ENCODE measurements around the gene FYN. TPM values are rescaled to one million over a fixed set of nuclear protein-coding genes. Genes with fewer than 3 reads are reported as not detected.

The FYN gene
- polyA plus RNA-seq, 2 of the 4 experiments (the other 2 are of a cell fraction), result 3.5 to 3.7 TPM

DNA sequence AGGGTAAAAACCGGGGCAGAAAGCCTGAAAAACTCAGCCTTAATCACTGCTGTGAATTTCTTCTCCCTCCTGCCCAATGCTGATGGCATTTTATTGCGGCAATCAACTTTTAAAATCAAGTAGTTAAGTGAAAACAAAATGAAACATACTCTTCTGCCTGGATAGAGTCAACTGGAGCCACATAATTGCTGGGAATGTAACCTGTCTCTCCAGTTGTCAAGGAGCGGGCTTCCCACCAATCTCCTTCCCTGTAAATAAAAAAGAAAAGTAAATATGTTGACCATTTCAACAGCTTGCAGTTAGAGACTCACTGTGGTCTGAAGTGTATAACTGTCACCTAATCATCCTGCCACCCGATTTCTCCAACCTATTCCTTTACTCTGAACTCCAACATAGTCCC is 165.5 kb downstream of the FYN start:
- no peaks in the 10 kb centered on the region for H3K9me3 ChIP-seq
- DNase-seq (ENCODE audit: low read depth in 1 of 2, low spot score in 1 of 2) (no peak), FAIRE-seq (no peak), ATAC-seq (no peak)
- no peak overlapping the region for H3K4me3 ChIP-seq
- TF ChIP-seq, protein P1, sequence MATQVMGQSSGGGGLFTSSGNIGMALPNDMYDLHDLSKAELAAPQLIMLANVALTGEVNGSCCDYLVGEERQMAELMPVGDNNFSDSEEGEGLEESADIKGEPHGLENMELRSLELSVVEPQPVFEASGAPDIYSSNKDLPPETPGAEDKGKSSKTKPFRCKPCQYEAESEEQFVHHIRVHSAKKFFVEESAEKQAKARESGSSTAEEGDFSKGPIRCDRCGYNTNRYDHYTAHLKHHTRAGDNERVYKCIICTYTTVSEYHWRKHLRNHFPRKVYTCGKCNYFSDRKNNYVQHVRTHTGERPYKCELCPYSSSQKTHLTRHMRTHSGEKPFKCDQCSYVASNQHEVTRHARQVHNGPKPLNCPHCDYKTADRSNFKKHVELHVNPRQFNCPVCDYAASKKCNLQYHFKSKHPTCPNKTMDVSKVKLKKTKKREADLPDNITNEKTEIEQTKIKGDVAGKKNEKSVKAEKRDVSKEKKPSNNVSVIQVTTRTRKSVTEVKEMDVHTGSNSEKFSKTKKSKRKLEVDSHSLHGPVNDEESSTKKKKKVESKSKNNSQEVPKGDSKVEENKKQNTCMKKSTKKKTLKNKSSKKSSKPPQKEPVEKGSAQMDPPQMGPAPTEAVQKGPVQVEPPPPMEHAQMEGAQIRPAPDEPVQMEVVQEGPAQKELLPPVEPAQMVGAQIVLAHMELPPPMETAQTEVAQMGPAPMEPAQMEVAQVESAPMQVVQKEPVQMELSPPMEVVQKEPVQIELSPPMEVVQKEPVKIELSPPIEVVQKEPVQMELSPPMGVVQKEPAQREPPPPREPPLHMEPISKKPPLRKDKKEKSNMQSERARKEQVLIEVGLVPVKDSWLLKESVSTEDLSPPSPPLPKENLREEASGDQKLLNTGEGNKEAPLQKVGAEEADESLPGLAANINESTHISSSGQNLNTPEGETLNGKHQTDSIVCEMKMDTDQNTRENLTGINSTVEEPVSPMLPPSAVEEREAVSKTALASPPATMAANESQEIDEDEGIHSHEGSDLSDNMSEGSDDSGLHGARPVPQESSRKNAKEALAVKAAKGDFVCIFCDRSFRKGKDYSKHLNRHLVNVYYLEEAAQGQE (IDR thresholded peaks at IDR 0.05), result no peak
- no peak for TF ChIP-seq SREBF2 (IDR thresholded peaks at IDR 0.05)
- no peak for TF ChIP-seq ZFP36 (IDR thresholded peaks at IDR 0.05; ENCODE audit: borderline replicate concordance, partially characterized antibody)
- TF ChIP-seq KDM1A (IDR thresholded peaks at IDR 0.05; ENCODE audit: low read depth), result no peak
- TF ChIP-seq RARB (CRISPR knock-in tag; IDR thresholded peaks at IDR 0.05), result no peak
- TF ChIP-seq POLR2A (IDR thresholded peaks at IDR 0.05; ENCODE audit: low read length), result no peak
- TF ChIP-seq, protein P2, sequence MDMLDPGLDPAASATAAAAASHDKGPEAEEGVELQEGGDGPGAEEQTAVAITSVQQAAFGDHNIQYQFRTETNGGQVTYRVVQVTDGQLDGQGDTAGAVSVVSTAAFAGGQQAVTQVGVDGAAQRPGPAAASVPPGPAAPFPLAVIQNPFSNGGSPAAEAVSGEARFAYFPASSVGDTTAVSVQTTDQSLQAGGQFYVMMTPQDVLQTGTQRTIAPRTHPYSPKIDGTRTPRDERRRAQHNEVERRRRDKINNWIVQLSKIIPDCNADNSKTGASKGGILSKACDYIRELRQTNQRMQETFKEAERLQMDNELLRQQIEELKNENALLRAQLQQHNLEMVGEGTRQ (IDR thresholded peaks at IDR 0.05), result no peak
- TF ChIP-seq JUNB (IDR thresholded peaks at IDR 0.05), result no peak
- no peak for TF ChIP-seq ZSCAN20 (CRISPR knock-in tag; IDR thresholded peaks at IDR 0.05)
- TF ChIP-seq TP53 (CRISPR knock-in tag; IDR thresholded peaks at IDR 0.05), result no peak
- no peak for TF ChIP-seq JUN (IDR thresholded peaks at IDR 0.05)
- no peak for TF ChIP-seq HOXB13 (CRISPR knock-in tag; IDR thresholded peaks at IDR 0.05; ENCODE audit: low read depth)
- TF ChIP-seq, protein P3, sequence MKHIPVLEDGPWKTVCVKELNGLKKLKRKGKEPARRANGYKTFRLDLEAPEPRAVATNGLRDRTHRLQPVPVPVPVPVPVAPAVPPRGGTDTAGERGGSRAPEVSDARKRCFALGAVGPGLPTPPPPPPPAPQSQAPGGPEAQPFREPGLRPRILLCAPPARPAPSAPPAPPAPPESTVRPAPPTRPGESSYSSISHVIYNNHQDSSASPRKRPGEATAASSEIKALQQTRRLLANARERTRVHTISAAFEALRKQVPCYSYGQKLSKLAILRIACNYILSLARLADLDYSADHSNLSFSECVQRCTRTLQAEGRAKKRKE (CRISPR knock-in tag; IDR thresholded peaks at IDR 0.05; ENCODE audit: low read depth), result no peak
- TF ChIP-seq MAFK (IDR thresholded peaks at IDR 0.05; ENCODE audit: partially characterized antibody), result no peak
- TF ChIP-seq, protein P4, sequence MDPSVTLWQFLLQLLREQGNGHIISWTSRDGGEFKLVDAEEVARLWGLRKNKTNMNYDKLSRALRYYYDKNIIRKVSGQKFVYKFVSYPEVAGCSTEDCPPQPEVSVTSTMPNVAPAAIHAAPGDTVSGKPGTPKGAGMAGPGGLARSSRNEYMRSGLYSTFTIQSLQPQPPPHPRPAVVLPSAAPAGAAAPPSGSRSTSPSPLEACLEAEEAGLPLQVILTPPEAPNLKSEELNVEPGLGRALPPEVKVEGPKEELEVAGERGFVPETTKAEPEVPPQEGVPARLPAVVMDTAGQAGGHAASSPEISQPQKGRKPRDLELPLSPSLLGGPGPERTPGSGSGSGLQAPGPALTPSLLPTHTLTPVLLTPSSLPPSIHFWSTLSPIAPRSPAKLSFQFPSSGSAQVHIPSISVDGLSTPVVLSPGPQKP (IDR thresholded peaks at IDR 0.05; ENCODE audit: low read depth, low read length), result no peak
- TF ChIP-seq RAD21 (conservative IDR thresholded peaks at IDR 0.05 in 1 of 2, IDR thresholded peaks at IDR 0.05 in 1 of 2), result no peak
- no peak for TF ChIP-seq EP300 (IDR thresholded peaks at IDR 0.05)
- no peak for TF ChIP-seq ESRRA (IDR thresholded peaks at IDR 0.05; ENCODE audit: borderline replicate concordance, low read length)
- no peak for TF ChIP-seq CBX2 (IDR thresholded peaks at IDR 0.05; ENCODE audit: borderline replicate concordance, low read depth)
- no peak for TF ChIP-seq CHD4 (IDR thresholded peaks at IDR 0.05; ENCODE audit: borderline replicate concordance)
- peaks cover 2% of the 10 kb centered on the region; the same call in 1 of the 3 replicates for H3K4me1 ChIP-seq
- CTCF ChIA-PET, result interaction anchor here (0.9 to 2.7 kb wide), 4 partner anchors 290 to 343 kb away, joined by 3 to 14 read pairs (median 3); no protein-coding TSS in a partner anchor
- H3K4me2 ChIP-seq, result no peak overlapping the region
- H3K27ac ChIP-seq, result no peak overlapping the region
- 42% methylated on average over 4 of the region's 4 CpGs for whole genome bisulfite sequencing (ENCODE audit: missing lambda C conversion rate)
- POLR2A ChIA-PET, result no interaction called here

DNA sequence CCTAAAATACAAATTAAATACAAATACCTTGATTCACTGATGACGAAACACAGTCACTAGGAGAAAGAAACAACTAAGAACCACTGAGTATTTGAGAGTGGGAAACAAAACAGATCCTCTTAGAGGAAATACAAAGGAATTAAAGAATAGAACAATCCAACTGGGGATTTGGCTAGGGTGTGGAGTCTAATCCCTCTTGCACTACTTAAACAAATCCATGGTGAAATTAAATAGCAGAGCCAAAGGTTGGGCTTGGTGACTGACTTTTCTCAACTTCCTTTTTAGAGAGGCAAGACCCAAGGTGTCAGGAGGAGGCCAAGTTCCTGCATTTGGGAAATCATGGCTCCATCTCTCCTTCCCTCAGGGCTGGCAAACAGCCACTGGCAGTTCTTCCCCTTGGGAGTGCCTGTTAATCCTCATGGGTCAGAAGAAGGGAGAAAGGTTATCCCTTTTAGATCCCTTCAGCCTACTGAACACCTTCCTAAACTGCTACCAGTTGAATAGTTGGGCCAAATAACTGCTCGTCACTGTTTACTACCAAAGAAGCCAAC is 166.3 kb downstream of the FYN start:
- CTCF ChIA-PET, result interaction anchor here (0.7 kb wide), 1 partner anchor 337 kb away, joined by 3 read pairs; no protein-coding TSS in a partner anchor
- ATAC-seq, result no peak
- DNase-seq (ENCODE audit: low read depth in 1 of 2, low spot score in 1 of 2), result no peak
- TF ChIP-seq CHD2 (IDR thresholded peaks at IDR 0.05; ENCODE audit: low read length, partially characterized antibody), result no peak
- TF ChIP-seq, protein P5, sequence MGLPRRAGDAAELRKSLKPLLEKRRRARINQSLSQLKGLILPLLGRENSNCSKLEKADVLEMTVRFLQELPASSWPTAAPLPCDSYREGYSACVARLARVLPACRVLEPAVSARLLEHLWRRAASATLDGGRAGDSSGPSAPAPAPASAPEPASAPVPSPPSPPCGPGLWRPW (IDR thresholded peaks at IDR 0.05), result no peak
- TF ChIP-seq, protein P6, sequence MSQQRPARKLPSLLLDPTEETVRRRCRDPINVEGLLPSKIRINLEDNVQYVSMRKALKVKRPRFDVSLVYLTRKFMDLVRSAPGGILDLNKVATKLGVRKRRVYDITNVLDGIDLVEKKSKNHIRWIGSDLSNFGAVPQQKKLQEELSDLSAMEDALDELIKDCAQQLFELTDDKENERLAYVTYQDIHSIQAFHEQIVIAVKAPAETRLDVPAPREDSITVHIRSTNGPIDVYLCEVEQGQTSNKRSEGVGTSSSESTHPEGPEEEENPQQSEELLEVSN (IDR thresholded peaks at IDR 0.05; ENCODE audit: borderline replicate concordance, low read depth), result no peak
- no peak for TF ChIP-seq MYC (IDR thresholded peaks at IDR 0.05; ENCODE audit: borderline replicate concordance, low read length)
- no peak for TF ChIP-seq ZNF302 (CRISPR knock-in tag; IDR thresholded peaks at IDR 0.05)
- no peak for TF ChIP-seq BHLHE40 (IDR thresholded peaks at IDR 0.05; ENCODE audit: low read depth, low read length)
- TF ChIP-seq POLR2A (IDR thresholded peaks at IDR 0.05; ENCODE audit: low read length), result no peak
- TF ChIP-seq CEBPB (IDR thresholded peaks at IDR 0.05), result no peak
- TF ChIP-seq SREBF2 (IDR thresholded peaks at IDR 0.05), result no peak
- no peak for TF ChIP-seq HOXB13 (CRISPR knock-in tag; IDR thresholded peaks at IDR 0.05; ENCODE audit: low read depth)
- TF ChIP-seq KDM1A (IDR thresholded peaks at IDR 0.05; ENCODE audit: low read depth), result no peak
- no peak for TF ChIP-seq ESRRA (IDR thresholded peaks at IDR 0.05; ENCODE audit: borderline replicate concordance, low read length)
- TF ChIP-seq ZSCAN20 (CRISPR knock-in tag; IDR thresholded peaks at IDR 0.05), result no peak
- no peak for TF ChIP-seq EP300 (IDR thresholded peaks at IDR 0.05)
- Histone ChIP-seq H3K4me2 (no peak overlapping the region), H3K4me3 (no peak overlapping the region), H3K27ac (no peak overlapping the region), H3K4me1 (peaks cover 2% of the 10 kb centered on the region; the same call in 1 of the 3 replicates), H3K9me3 (no peaks in the 10 kb centered on the region)
- POLR2A ChIA-PET, result no interaction called here
- WGBS (ENCODE audit: missing lambda C conversion rate), result 81% methylated on average over 2 of the region's 2 CpGs
- no peak for FAIRE-seq
